Mononuclear cell (primary cell): ENCODE results near the gene RANBP6. TPM values are rescaled to one million over a fixed set of nuclear protein-coding genes. Genes with fewer than 3 reads are reported as not detected.
"Not testable (repeated sequence)": the region's sequence is repeated elsewhere in the genome, so short reads cannot be mapped to it uniquely, and the experiment has no call there.

Source experiments
- H3K27me3 ChIP-seq: 2 replicates; pipeline ENCODE4 v1.6.0; 2011; ENCODE audit warnings: low read length, control low read depth; ENCODE audit not compliant: insufficient read depth
- H3K4me1 ChIP-seq: 2 replicates; pipeline ENCODE4 v1.5.1; 2011; ENCODE audit warnings: mild to moderate bottlenecking, low read length, control low read depth; ENCODE audit not compliant: insufficient read depth
- H3K4me3 ChIP-seq: 2 replicates; pipeline ENCODE4 v1.5.1; 2011; ENCODE audit warnings: mild to moderate bottlenecking, low read length, moderate library complexity
- H3K9me3 ChIP-seq: 2 replicates; pipeline ENCODE4 v1.5.1; 2011; ENCODE audit warnings: low read depth, mild to moderate bottlenecking, control low read depth, low read length
- total RNA-seq: library from RNA; depleted of rRNA; stranded (reverse); fragments of >200 nt; gene quantifications from one replicate; pipeline ENCODE4 v1.2.3, GENCODE V29; 2012

RANBP6 gene
- total RNA-seq, 1 donor = 64.3 TPM

DNA sequence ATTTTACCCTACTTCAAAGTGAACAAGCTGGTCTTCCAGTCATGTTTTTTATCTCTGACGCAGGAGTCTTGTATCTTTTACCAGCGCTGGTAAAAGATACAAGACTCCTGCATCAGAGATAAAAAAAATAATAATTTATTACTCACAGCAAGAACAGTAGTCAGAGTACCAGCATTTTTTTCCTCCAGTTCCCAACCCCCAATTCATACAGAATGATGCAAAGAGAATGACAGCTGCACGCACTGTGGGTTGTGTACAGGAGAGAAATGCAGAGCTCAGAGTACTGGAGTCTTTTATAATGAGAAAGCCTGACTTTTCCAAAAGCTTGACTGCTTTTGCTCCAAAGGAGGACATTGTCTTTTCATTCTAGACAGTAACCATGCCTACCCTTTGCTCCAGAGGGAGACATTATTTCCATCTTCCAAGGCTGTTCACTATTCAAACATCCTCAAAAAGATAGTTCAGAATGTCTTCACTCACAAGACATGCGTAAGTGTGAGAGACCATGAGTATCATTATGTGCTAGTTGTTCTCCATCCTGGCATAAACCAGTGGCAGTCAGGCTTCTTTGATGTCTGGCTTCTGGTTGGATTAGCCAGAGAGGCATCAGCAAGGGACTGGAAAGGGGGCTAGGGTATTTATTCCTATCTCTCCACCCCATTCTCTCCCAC is 14.3 kb upstream of the RANBP6 start:
- H3K27me3 ChIP-seq = peaks cover 16% of the 10 kb centered on the region

DNA sequence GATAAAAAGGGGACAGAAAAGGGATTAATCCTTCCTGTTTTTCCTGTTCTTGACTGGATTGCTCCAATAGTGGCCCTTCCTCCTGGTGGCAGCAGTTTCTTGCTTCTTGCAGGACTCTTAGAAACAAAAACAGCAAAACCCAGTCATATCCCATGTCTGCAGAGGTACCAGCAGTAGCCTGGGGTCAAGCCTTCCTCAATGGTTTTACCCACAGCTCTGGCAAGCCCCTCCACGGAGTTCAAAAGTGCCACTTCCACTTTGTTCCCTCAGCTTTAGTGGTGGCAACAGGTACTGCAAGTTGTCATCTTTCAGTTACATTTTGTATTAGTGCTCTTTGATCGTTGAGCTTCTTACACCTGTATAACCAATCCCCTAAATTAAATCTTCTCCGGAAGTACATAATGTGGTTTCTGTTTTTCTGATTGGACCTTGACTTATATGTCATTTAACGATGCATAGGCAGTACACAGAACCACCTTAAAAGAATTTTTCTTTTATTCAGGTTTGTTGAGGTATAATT is 8.7 kb upstream of the RANBP6 start:
- H3K9me3 ChIP-seq = no peaks in the 10 kb centered on the region
- H3K4me3 ChIP-seq = no peak overlapping the region
- H3K27me3 ChIP-seq = peaks cover 10% of the 10 kb centered on the region
- H3K4me1 ChIP-seq = peaks cover 4% of the 10 kb centered on the region

More for the DNA sequence above, 14.3 kb upstream of the RANBP6 start:
- no peaks in the 10 kb centered on the region for H3K4me1 ChIP-seq
- no peaks in the 10 kb centered on the region for H3K9me3 ChIP-seq
- H3K4me3 ChIP-seq = no peak overlapping the region

DNA sequence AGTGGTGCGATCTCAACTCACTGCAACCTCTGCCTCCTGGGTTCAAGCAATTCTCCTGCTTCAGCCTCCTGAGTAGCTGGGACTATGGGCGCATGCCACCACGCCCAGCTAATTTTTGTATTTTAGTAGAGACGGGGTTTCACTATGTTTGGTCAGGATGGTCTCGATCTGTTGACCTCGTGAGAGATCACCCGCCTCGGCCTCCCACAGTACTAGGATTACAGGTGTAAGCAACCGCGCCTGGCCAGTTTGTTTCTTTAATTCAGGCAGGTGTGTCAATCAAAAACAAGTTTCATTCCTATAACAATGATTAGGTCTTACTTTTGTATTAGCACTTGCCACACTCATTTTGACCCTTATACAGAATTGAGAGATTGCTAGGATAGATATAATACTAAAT is 1.6 kb upstream of the RANBP6 start:
- H3K27me3 ChIP-seq, H3K9me3 ChIP-seq, H3K4me3 ChIP-seq: not testable (repeated sequence)
- H3K4me1 ChIP-seq = peaks cover 21% of the 10 kb centered on the region

- no peaks in the 10 kb centered on the region for H3K9me3 ChIP-seq
- H3K4me3 ChIP-seq = peak overlapping the region; percentile 71
- H3K27me3 ChIP-seq = no peaks in the 10 kb centered on the region
- peaks cover 21% of the 10 kb centered on the region for H3K4me1 ChIP-seq
Observed at GRCh38 chr9:6014670-6015270, 654 bp downstream of the RANBP6 start.

- H3K4me1 ChIP-seq = peaks cover 12% of the 10 kb centered on the region
- no peaks in the 10 kb centered on the region for H3K9me3 ChIP-seq
- H3K27me3 ChIP-seq = no peaks in the 10 kb centered on the region
- H3K4me3 ChIP-seq = peak overlapping the region; percentile 69
Observed at GRCh38 chr9:6008169-6008979, 7.0 kb downstream of the RANBP6 start.

- H3K4me3 ChIP-seq = peak overlapping the region; percentile 69
- H3K27me3 ChIP-seq = no peaks in the 10 kb centered on the region
- peaks cover 12% of the 10 kb centered on the region for H3K4me1 ChIP-seq
- no peaks in the 10 kb centered on the region for H3K9me3 ChIP-seq
Observed at GRCh38 chr9:6007770-6008168, 7.7 kb downstream of the RANBP6 start.

- Histone ChIP-seq H3K4me1 (peaks cover 12% of the 10 kb centered on the region), H3K27me3 (no peaks in the 10 kb centered on the region), H3K9me3 (no peaks in the 10 kb centered on the region), H3K4me3 (peak overlapping the region; percentile 69)
Observed at GRCh38 chr9:6007058-6007769, 8.2 kb downstream of the RANBP6 start.

- Histone ChIP-seq H3K4me3 (peak overlapping the region; percentile 69), H3K9me3 (no peaks in the 10 kb centered on the region), H3K27me3 (no peaks in the 10 kb centered on the region), H3K4me1 (peaks cover 12% of the 10 kb centered on the region)
Observed at GRCh38 chr9:6006749-6007057, 8.7 kb downstream of the RANBP6 start.

DNA sequence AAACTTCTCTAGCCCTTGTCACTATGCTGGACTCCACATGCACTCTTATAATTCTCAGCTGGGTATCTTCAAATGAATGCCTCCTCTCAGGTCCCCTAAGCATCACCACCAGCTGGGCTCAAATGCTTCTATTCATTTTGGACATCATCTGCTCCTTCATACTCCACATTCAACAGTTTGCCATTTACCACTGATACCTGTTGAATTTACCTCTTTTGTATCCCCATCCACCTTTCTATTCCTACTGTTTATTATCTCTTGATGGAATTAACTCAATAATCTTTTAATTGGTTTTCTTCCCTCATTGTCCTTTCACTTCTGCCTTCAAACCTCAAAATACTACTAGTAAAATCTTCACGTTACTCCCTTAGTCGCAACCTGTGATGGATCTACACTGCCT is 14.5 kb downstream of the RANBP6 start:
- Histone ChIP-seq H3K9me3 (no peaks in the 10 kb centered on the region), H3K27me3 (no peaks in the 10 kb centered on the region), H3K4me3 (no peak overlapping the region), H3K4me1 (peaks cover 3% of the 10 kb centered on the region)

DNA sequence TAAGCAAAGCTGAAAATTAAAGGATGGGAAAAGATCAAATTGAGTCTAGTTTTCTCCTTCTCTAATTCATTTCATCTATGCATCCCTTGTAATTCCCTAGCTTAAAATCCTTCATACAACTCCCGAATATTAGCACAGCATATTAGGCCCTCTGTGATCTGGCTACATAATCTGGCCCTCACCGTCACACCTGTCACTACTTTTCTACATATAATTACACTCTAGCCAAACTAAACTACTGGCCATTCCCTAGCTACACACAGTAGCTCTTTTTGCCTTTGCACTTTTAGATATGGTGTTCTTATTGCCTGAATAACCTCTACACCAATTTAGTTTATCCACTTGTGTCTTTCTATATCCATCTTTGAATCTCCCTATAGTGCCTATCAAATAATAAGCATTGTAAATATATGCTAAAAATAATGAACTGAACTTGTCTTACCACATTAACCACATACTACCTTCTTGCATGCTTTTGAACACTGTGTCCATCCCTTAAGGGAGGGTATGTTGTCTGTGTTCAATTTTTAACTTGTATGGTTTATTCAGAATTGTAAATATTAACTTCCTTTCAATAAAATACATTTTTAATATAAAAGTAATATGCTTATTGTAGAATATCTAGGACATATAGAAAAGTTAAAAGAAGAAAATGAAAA is 15.9 kb downstream of the RANBP6 start:
- peaks cover 3% of the 10 kb centered on the region for H3K4me1 ChIP-seq
- H3K4me3 ChIP-seq = no peak overlapping the region
- H3K27me3 ChIP-seq = no peaks in the 10 kb centered on the region
- H3K9me3 ChIP-seq = no peaks in the 10 kb centered on the region

DNA sequence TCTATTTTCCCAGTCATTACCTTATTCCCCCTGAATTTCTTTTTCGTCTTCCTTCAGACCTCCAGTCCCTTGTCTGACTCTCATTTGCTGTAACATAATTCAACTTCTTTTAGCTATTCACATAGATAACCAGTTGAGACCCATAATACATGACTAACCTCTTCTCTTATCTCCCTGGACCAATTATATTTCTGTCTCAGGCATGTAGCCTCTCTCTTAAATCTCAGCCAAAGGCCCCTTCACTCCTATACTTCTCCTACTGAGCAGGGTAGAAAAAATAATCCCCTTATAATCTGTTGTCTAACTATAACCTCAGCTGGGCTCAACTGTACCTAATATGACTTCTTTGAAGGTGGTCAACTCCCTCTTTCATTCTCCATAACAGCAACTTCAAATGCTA is 20.9 kb downstream of the RANBP6 start:
- Histone ChIP-seq H3K4me3 (no peak overlapping the region), H3K4me1 (peaks cover 3% of the 10 kb centered on the region), H3K9me3 (no peaks in the 10 kb centered on the region), H3K27me3 (no peaks in the 10 kb centered on the region)

- H3K4me3 ChIP-seq = no peak overlapping the region
- H3K4me1 ChIP-seq = no peaks in the 10 kb centered on the region
- no peaks in the 10 kb centered on the region for H3K27me3 ChIP-seq
- H3K9me3 ChIP-seq = no peaks in the 10 kb centered on the region
Observed at GRCh38 chr9:5988265-5988664, 27.2 kb downstream of the RANBP6 start.

DNA sequence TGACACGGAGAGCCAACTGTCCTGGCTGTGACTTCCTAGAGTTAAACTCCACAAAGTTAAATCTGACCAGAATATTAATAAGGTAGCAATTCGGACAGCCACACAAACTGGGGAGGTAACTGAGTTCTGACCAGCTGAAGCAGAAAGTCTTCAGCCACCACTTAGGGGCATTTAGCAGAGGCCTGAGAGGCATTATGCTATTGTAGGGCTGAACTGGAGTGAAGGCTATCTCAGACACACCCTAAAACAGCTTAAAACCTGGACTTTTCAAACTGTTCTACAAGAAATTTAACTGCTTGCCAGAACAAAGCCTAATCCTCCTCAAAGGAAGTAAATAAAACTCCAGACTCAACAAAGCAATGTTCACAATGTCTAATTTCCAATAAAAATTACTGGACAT is 32.4 kb downstream of the RANBP6 start:
- Histone ChIP-seq H3K27me3 (no peaks in the 10 kb centered on the region), H3K4me1 (no peaks in the 10 kb centered on the region), H3K9me3 (no peaks in the 10 kb centered on the region), H3K4me3 (no peak overlapping the region)

DNA sequence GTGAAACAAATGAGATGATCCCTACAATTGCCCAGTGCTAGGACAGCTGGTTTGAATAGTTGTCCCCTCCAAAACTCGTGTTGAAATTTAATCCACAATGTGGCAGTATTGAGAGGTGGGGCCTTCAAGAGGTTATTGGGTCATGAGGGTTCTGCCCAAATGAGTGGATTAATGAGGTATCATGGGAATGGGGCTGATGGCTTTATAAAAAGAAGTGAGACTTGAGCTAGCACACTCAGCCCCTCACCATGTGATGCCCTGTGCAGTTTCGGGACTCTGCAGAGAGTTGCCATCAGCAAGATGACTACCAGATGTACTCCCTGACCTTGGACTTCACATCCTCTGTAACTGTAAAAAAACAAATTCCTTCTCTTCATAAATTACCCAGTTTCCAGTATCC is 33.1 kb downstream of the RANBP6 start:
- Histone ChIP-seq H3K9me3 (no peaks in the 10 kb centered on the region), H3K27me3 (no peaks in the 10 kb centered on the region), H3K4me1 (no peaks in the 10 kb centered on the region), H3K4me3 (no peak overlapping the region)
